HepG2 (cell line): Measurements from ENCODE around the gene C19orf85. TPM values are rescaled to one million over a fixed set of nuclear protein-coding genes. Genes with fewer than 3 reads are reported as not detected.

Experiments
- FOXA3 ChIP-seq: IDR thresholded peaks from 2 replicates; pipeline ENCODE4 v1.6.1; 2016; ENCODE audit warnings: missing genetic modification reagents, missing compliant biosample characterization
- HMG20A ChIP-seq: IDR thresholded peaks from 2 replicates; pipeline ENCODE4 v1.6.1; 2016; ENCODE audit warnings: borderline replicate concordance
- HNF4A ChIP-seq: sonication (generic); formaldehyde crosslinking; IDR thresholded peaks from 2 replicates; pipeline ENCODE4 v1.4.0; 2020; ENCODE audit warnings: missing genetic modification reagents
- MED13 ChIP-seq: sonication (generic); formaldehyde crosslinking; IDR thresholded peaks from 2 replicates; pipeline ENCODE4 v1.5.0; 2020; ENCODE audit warnings: missing genetic modification reagents
- PAWR ChIP-seq: sonication (generic); formaldehyde crosslinking; IDR thresholded peaks from 2 replicates; pipeline ENCODE4 v1.4.0; 2020; ENCODE audit warnings: missing genetic modification reagents, mild to moderate bottlenecking, borderline replicate concordance
- PHF21A ChIP-seq: sonication (generic); formaldehyde crosslinking; IDR thresholded peaks from 2 replicates; pipeline ENCODE4 v1.5.0; 2020; ENCODE audit warnings: mild to moderate bottlenecking, missing genetic modification reagents
- POGZ ChIP-seq: sonication (generic); formaldehyde crosslinking; IDR thresholded peaks from 2 replicates; pipeline ENCODE4 v1.4.0; 2020; ENCODE audit warnings: mild to moderate bottlenecking, missing genetic modification reagents
- RAD21 ChIP-seq: fragments of 450-650 bp; formaldehyde crosslinking; IDR thresholded peaks from 2 replicates; pipeline ENCODE4 v1.5.0; 2020; ENCODE audit warnings: mild to moderate bottlenecking
- RBM22 ChIP-seq: fragments of 200-400 bp; formaldehyde crosslinking; optimal IDR thresholded peaks from 2 replicates; pipeline ENCODE3; 2017; ENCODE audit warnings: mild to moderate bottlenecking, low read length, moderate library complexity
- SALL1 ChIP-seq: sonication (generic); formaldehyde crosslinking; IDR thresholded peaks from 2 replicates; pipeline ENCODE4 v1.8.0; 2022; ENCODE audit warnings: mild to moderate bottlenecking, missing genetic modification reagents
- TCF7L2 ChIP-seq: IDR thresholded peaks from 2 replicates; pipeline ENCODE4 v1.6.1; 2011; ENCODE audit warnings: mild to moderate bottlenecking, low read depth, low read length, moderate library complexity
- YY1 ChIP-seq: IDR thresholded peaks from 2 replicates; pipeline ENCODE4 v1.6.1; 2011; ENCODE audit warnings: low read length, low read depth, moderate library complexity, mild to moderate bottlenecking; ENCODE audit not compliant: insufficient read depth, insufficient replicate concordance
- ZNF225 ChIP-seq: sonication (generic); formaldehyde crosslinking; IDR thresholded peaks from 2 replicates; pipeline ENCODE4 v1.4.0; 2020; ENCODE audit warnings: mild to moderate bottlenecking, missing genetic modification reagents
- ZNF431 ChIP-seq: sonication (generic); formaldehyde crosslinking; IDR thresholded peaks from 2 replicates; pipeline ENCODE4 v1.9.0; 2022; ENCODE audit warnings: missing genetic modification reagents, low read depth, mild to moderate bottlenecking, borderline replicate concordance
- ZNF546 ChIP-seq: sonication (generic); formaldehyde crosslinking; conservative IDR thresholded peaks from 2 replicates; pipeline ENCODE4 v1.8.1; 2023; ENCODE audit warnings: mild to moderate bottlenecking, missing genetic modification reagents
- ZNF672 ChIP-seq: sonication (generic); formaldehyde crosslinking; IDR thresholded peaks from 2 replicates; pipeline ENCODE4 v1.8.1; 2022; ENCODE audit warnings: missing genetic modification reagents
- ZSCAN29 ChIP-seq: sonication (generic); formaldehyde crosslinking; conservative IDR thresholded peaks from 2 replicates; pipeline ENCODE4 v1.4.0; 2020; ENCODE audit warnings: mild to moderate bottlenecking, missing genetic modification reagents
- ZSCAN31 ChIP-seq: sonication (generic); formaldehyde crosslinking; IDR thresholded peaks from 2 replicates; pipeline ENCODE4 v1.5.0; 2020; ENCODE audit warnings: low read depth, mild to moderate bottlenecking, missing genetic modification reagents
- polyA plus RNA-seq, 8 experiments: library from polyadenylated mRNA; depleted of rRNA in 3 of 8; stranded (reverse) in 7 of 8; unstranded in 1 of 8; fragments of >200 nt; fragmentation: Illumina TruSeq in 4 of 8; extraction: Trizol in 4 of 8; gene quantifications; 2 replicates each; pipeline versions ENCODE4 v1.2.1 to v1.2.3, GENCODE V29; 2011 to 2016; ENCODE audit warnings: low read depth in 4 of 8, missing spikeins in 1 of 8, mixed read lengths in 1 of 8; ENCODE audit not compliant: insufficient read depth in 1 of 8
- total RNA-seq, 5 experiments: library from RNA; depleted of rRNA; stranded (reverse); fragments of >200 nt; fragmentation: Illumina TruSeq; extraction: Trizol; gene quantifications; 2 replicates each; pipeline ENCODE4 v1.2.3, GENCODE V29; 2016; ENCODE audit warnings: low read depth in 1 of 5
- TF ChIP-seq, protein P1 (sequence below): sonication (generic); formaldehyde crosslinking; IDR thresholded peaks from 2 replicates; pipeline ENCODE4 v1.5.0; 2020; ENCODE audit warnings: missing genetic modification reagents
- TF ChIP-seq, protein P2 (sequence below): sonication (generic); formaldehyde crosslinking; IDR thresholded peaks from one replicate; pipeline ENCODE4 v1.5.1; 2020; ENCODE audit warnings: mild to moderate bottlenecking, missing genetic modification reagents; ENCODE audit errors: not compliant biosample characterization
- TF ChIP-seq, protein P3 (sequence below): sonication (generic); formaldehyde crosslinking; IDR thresholded peaks from 2 replicates; pipeline ENCODE4 v1.5.0; 2020; ENCODE audit warnings: missing genetic modification reagents

C19orf85 gene
- total and polyA plus RNA-seq, 2 of the 13 experiments (the other 11 are each of a cell fraction or from before 2014, with no cell fraction given) = not detected

DNA sequence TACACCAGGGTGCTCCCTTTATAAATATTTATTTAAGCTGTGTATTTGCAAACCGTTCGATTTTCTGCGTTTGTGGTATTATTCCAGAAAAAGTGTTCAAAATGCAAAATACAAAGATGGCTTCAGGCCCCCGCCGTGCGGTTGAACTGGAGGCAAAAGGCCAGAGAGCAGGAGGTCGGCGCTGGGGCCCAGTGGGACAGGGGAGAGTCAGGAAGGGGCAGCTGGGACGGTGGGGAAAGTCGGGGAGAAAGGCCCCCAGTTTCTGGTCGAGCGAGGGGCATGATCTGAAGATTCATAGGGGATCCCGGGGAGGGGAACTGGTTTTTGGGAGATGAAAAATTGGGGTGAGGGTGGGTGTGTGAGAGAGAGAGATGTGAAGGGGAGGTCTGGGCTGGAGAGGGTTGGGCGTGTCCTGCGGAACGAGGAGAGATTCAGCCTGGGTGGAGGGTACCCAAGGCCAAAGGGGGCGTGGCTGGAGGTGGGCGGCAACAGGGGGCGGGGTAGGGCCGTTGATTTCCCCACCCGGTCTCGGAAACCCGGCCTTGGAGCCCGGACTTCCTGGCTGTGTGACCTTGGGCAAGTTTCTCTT, 3.8 kb downstream of the C19orf85 start (continued):
- TF ChIP-seq ZSCAN31 (CRISPR knock-in tag) (no peak; the same call in 1 of the 2 replicates), HNF4A (CRISPR knock-in tag) (peak; percentile 19; the same call in 1 of the 2 replicates), FOXA3 (CRISPR knock-in tag) (no peak), HMG20A (CRISPR knock-in tag) (no peak), ZSCAN29 (CRISPR knock-in tag) (no peak), PAWR (CRISPR knock-in tag) (no peak), ZNF546 (CRISPR knock-in tag) (no peak), ZNF431 (CRISPR knock-in tag) (no peak; the same call in 1 of the 2 replicates), ZNF225 (no peak), TCF7L2 (no peak), MED13 (CRISPR knock-in tag) (no peak), RAD21 (CRISPR knock-in tag) (no peak), ZNF672 (CRISPR knock-in tag) (no peak), YY1 (peak; percentile 79), POGZ (CRISPR knock-in tag) (no peak), RBM22 (no peak), PHF21A (CRISPR knock-in tag) (peak; percentile 5), SALL1 (CRISPR knock-in tag) (no peak)
- TF ChIP-seq, protein P1, sequence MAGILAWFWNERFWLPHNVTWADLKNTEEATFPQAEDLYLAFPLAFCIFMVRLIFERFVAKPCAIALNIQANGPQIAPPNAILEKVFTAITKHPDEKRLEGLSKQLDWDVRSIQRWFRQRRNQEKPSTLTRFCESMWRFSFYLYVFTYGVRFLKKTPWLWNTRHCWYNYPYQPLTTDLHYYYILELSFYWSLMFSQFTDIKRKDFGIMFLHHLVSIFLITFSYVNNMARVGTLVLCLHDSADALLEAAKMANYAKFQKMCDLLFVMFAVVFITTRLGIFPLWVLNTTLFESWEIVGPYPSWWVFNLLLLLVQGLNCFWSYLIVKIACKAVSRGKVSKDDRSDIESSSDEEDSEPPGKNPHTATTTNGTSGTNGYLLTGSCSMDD (CRISPR knock-in tag) = no peak
- TF ChIP-seq, protein P2, sequence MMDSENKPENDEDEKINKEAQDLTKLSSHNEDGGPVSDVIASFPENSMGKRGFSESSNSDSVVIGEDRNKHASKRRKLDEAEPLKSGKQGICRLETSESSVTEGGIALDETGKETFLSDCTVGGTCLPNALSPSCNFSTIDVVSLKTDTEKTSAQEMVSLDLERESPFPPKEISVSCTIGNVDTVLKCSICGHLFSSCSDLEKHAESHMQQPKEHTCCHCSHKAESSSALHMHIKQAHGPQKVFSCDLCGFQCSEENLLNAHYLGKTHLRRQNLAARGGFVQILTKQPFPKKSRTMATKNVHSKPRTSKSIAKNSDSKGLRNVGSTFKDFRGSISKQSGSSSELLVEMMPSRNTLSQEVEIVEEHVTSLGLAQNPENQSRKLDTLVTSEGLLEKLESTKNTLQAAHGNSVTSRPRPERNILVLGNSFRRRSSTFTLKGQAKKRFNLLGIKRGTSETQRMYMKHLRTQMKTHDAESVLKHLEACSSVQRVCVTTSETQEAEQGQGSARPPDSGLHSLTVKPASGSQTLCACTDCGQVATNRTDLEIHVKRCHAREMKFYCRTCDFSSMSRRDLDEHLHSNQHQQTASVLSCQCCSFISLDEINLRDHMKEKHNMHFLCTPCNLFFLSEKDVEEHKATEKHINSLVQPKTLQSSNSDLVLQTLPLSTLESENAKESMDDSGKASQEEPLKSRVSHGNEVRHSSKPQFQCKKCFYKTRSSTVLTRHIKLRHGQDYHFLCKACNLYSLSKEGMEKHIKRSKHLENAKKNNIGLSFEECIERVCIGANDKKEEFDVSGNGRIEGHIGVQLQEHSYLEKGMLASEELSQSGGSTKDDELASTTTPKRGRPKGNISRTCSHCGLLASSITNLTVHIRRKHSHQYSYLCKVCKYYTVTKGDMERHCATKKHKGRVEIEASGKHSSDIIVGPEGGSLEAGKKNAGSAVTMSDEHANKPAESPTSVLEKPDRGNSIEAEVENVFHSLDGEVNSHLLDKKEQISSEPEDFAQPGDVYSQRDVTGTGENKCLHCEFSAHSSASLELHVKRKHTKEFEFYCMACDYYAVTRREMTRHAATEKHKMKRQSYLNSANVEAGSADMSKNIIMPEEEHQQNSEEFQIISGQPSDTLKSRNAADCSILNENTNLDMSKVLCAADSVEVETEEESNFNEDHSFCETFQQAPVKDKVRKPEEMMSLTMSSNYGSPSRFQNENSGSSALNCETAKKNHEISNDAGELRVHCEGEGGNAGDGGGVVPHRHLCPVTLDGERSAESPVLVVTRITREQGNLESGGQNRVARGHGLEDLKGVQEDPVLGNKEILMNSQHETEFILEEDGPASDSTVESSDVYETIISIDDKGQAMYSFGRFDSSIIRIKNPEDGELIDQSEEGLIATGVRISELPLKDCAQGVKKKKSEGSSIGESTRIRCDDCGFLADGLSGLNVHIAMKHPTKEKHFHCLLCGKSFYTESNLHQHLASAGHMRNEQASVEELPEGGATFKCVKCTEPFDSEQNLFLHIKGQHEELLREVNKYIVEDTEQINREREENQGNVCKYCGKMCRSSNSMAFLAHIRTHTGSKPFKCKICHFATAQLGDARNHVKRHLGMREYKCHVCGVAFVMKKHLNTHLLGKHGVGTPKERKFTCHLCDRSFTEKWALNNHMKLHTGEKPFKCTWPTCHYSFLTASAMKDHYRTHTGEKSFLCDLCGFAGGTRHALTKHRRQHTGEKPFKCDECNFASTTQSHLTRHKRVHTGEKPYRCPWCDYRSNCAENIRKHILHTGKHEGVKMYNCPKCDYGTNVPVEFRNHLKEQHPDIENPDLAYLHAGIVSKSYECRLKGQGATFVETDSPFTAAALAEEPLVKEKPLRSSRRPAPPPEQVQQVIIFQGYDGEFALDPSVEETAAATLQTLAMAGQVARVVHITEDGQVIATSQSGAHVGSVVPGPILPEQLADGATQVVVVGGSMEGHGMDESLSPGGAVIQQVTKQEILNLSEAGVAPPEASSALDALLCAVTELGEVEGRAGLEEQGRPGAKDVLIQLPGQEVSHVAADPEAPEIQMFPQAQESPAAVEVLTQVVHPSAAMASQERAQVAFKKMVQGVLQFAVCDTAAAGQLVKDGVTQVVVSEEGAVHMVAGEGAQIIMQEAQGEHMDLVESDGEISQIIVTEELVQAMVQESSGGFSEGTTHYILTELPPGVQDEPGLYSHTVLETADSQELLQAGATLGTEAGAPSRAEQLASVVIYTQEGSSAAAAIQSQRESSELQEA (CRISPR knock-in tag) = no peak
- TF ChIP-seq, protein P3, sequence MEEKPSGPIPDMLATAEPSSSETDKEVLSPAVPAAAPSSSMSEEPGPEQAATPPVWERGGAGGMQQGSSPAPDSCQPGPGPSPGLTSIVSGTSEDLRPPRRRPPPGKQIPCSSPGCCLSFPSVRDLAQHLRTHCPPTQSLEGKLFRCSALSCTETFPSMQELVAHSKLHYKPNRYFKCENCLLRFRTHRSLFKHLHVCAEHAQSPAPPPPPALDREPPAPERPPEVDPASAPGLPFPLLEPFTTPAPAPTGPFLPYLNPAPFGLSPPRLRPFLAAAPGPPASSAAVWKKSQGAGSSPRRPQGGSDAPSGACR (CRISPR knock-in tag) = no peak
